GM21717 (cell line): Measurements from ENCODE around the gene MCU.
"Not testable (repeated sequence)": the region's sequence is repeated elsewhere in the genome, so short reads cannot be mapped to it uniquely, and the experiment has no call there.

ENCODE experiments used
- ATAC-seq: cut with Tn5 transposase; IDR thresholded peaks from one replicate; pipeline ENCODE4 v1.9.1; 2021; ENCODE audit warnings: mild to moderate bottlenecking, moderate library complexity; ENCODE audit not compliant: unreplicated experiment

The MCU gene

GRCh38 chr10:72729528-72729927 is 37.6 kb downstream of the MCU start:
- peak; percentile 77 for ATAC-seq

DNA sequence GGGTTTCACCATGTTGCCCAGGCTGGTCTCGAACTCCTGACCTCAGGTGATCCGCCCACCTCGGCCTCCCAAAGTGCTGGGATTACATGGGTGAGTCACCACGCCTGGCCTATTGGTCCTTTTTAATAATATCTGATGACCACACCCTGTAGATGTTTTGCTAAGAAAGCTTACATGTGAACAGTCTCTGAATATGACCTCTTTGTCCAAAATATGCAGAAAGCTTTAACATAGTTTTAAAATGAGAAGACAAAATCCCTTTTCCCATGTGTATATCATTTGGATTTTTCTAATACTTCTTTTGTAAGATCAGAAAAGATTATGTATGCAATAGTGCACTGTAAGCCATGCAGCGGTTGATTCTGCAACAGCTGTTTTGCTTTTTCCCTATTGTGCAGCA is 38.5 kb downstream of the MCU start:
- no peak for ATAC-seq

- ATAC-seq: no peak
Observed at GRCh38 chr10:72731916-72732419, 40.0 kb downstream of the MCU start.

GRCh38 chr10:72732521-72732920 is 40.6 kb downstream of the MCU start:
- no peak for ATAC-seq

GRCh38 chr10:72733989-72734388 is 42.0 kb downstream of the MCU start:
- no peak for ATAC-seq

- no peak for ATAC-seq
Observed at GRCh38 chr10:72735288-72735936, 43.5 kb downstream of the MCU start.

DNA sequence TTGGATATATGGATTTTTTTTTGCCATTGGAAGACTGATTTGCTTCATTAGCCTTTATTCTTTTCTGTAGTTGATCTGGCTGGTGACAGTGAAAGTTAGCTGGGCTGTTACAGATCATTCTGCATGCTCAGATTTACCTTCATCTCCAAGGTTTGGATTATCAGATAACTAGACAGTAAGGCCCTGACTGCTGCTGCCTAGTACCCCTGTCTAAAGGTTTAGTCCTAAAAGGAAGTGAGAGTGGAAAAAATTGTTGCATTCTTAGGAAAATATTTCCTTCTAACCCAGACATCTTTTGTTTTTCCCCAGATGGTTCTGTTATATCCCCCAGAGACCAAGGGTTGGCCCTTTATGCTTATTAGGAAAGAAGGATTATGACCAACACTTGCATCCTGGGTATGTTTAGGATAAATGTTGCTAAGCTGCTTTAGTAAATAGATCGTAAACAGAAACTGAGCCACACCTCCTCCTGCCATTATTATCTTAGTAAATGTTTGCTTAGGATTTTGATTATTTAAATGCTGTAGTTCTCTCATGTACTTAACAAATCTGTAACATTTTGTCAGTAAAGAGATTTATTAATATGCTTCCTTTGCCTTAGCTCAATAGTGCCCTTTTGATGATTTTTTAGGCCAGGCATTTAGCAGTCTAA is 44.4 kb downstream of the MCU start:
- ATAC-seq: no peak

DNA sequence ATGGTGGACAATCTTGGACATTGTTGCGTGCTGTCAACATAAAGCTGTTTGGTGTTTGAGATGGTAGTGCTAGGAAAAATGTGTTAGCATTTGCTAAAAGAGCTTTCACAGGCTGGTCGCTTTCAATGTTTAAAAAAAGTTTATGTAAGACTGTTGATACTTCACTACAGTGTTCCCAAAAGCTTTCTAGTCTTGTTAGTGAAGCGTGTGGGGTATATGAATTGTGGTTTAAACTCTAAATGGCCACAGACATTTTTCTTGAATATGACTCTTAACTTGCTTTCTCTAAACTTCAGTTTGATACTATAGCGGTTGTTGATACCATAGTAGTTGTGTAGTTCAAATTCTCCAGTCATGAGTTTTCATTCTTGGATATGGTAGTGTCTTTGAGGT is 44.9 kb downstream of the MCU start:
- ATAC-seq: no peak

- not testable (repeated sequence) for ATAC-seq
Observed at GRCh38 chr10:72737357-72737756, 45.4 kb downstream of the MCU start.

DNA sequence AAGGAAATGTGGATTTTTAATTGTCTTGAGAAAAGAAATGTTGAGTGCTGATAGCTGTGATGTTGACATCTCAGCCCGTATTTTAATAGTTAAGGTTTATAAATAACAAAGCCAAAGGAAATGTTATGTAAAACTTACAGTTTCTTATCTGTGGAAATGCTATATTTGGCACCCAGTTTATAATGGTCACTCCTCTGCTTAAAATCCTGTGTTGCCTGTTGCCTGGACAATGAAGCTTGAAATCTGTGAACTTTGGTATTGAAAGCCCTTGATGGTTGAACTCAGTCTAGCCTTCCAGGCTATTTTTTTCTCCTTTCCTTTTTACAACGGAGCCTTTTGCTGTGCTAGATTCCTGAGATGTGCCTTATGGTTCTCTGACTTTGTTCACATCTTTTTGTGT is 46.5 kb downstream of the MCU start:
- ATAC-seq: no peak

GRCh38 chr10:72740528-72740927 is 48.6 kb downstream of the MCU start:
- ATAC-seq: no peak

DNA sequence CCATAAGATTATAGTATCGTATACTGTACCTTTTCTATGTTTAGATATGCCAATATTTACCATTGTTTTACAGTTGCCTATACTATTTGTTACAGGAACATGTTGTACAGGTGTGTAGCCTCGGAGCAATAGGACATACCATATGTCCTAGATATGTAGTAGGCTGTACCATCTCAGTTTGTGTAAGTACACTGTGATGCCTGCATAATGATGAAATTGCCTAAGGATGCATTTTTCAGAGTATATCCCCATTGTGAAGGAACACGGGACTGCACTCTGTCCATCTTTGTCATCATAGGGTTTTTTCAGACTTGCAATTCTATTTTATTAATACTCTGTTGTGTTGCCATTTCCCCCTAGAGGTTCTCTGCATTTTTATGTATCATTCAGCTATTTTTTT is 50.1 kb downstream of the MCU start:
- ATAC-seq: no peak

GRCh38 chr10:72742797-72743196 is 50.9 kb downstream of the MCU start:
- no peak for ATAC-seq

DNA sequence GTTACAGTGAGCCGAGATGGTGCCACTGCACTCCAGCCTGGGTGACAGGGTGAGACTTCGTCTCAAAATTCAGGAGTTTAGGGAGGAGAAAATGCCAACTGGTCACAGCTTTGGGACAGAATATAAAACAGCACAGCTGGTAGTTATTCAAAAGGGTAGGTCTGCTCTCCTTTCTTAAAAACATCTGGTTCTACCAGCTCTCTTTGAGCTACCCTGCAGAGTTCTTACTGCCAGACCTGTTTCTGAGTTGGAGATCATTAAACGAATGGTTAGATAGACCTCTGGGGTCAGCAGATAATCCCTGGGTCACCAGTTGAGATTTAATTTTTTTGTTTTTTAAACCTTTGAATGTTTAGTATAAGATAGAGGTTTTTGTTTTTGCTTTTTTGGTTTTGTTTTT is 52.6 kb downstream of the MCU start:
- ATAC-seq: no peak

- ATAC-seq: no peak
Observed at GRCh38 chr10:72746426-72747363, 54.8 kb downstream of the MCU start.

DNA sequence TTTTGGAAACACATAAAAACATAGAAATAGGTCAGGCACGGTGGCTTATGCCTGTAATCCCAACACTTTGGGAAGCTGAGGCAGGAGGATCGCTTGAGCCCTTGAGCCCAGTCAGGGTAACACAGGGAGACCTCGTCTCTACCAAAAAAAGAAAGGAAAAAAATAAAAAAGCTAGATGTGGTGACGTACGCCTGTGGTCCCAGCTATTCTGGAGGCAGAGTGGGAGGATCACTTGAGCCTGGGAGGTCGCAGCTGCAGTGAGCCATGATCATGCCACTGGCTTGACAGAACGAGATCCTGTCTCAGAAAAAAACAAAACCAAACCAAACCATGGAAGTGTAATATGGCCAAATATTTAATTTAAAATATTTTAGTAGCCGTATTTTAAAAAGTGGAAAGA is 55.6 kb downstream of the MCU start:
- no peak for ATAC-seq

GRCh38 chr10:72753760-72754231 is 61.9 kb downstream of the MCU start:
- ATAC-seq: no peak

- no peak for ATAC-seq
Observed at GRCh38 chr10:72754275-72755032, 62.5 kb downstream of the MCU start.

- no peak for ATAC-seq
Observed at GRCh38 chr10:72756674-72757385, 64.9 kb downstream of the MCU start.

GRCh38 chr10:72757732-72758131 is 65.8 kb downstream of the MCU start:
- ATAC-seq: no peak
